Head of caudate nucleus (tissue), 42 donors: ENCODE measurements around the gene LRIG2.
"Not testable (repeated sequence)": the region's sequence is repeated elsewhere in the genome, so short reads cannot be mapped to it uniquely, and the experiment has no call there.

Experiments used
- DNase-seq, 42 donors: peaks; one replicate each; pipeline versions ENCODE4 v3.0.0 to v3.0.0-alpha.2; 2020 to 2021; ENCODE audit warnings: mixed read lengths in 7 of 42
- intact Hi-C: fragments of 100-400 bp; cut with DNase I; formaldehyde crosslinking; loops from one replicate; pipeline ENCODE4 v1.15.0; 2022

The LRIG2 gene

DNA sequence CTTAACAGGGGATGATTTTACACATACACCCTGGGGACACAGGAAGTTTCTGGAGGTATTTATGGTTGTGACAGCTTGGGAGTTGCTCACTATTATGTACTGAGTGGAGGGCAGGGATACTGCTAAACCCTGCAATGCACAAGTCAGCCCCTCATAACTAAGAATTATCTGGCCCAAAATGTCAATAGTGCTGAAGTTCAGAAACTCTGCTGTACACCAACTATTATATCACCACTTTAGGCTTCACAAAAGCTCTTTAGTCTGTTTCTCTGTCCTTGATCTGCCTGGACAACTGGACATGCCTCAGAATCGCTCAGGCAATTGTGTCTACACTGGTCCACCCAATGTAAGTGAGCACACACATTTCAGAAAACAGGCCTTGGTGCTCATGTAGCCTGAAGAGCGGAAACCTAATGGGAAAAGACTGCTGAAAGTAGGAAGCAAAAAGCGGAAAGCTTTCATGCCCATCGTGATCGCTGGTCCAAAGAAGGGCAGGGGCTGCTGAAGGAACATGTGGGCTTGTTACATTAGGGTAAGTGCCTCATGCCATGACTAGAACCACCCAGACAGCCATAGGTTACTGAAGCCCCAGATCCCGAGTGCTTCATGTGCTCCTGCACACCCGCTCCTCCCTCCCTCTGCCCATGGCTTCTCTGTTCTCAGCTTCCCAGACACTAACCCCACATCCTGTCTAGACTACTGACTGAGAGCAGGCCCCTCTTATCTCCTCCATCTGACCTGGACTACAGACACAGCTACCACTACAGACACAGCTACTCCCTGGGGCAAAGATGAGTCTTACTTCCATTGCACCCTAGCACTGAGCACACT, 73.5 kb downstream of the LRIG2 start:
- DNase-seq = no peak
- intact Hi-C loops = no loop called here

- no peak for DNase-seq
- intact Hi-C loops = no loop called here
Observed at GRCh38 chr1:113147073-113147625, 74.2 kb downstream of the LRIG2 start.

- intact Hi-C loops = no loop called here
- DNase-seq = no peak
Observed at GRCh38 chr1:113147826-113148225, 74.8 kb downstream of the LRIG2 start.

DNA sequence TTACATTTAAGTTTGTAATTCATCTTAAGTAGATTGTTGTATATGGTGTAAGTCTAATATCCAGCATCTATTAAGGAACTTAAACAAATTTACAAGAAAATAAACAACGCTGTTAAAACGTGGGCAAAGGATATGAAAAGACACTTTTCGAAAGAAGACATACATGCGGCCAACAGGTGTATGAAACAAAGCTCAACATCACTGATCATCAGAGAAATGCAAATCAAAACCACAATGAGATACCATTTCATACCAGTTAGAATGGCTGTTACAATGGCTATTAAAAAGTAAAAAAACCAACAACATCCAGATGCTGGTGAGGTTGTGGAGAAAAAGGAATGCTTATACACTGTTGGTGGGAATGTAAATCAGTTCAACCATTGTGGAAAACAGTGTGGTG, 77.5 kb downstream of the LRIG2 start:
- intact Hi-C loops, DNase-seq: not testable (repeated sequence)

- intact Hi-C loops = no loop called here
- peak in 17 of 42 donors; percentile 5 to 75 (median 20) for DNase-seq
Observed at GRCh38 chr1:113153116-113153803, 80.3 kb downstream of the LRIG2 start.

- intact Hi-C loops = no loop called here
- no peak for DNase-seq
Observed at GRCh38 chr1:113156368-113156767, 83.4 kb downstream of the LRIG2 start.

DNA sequence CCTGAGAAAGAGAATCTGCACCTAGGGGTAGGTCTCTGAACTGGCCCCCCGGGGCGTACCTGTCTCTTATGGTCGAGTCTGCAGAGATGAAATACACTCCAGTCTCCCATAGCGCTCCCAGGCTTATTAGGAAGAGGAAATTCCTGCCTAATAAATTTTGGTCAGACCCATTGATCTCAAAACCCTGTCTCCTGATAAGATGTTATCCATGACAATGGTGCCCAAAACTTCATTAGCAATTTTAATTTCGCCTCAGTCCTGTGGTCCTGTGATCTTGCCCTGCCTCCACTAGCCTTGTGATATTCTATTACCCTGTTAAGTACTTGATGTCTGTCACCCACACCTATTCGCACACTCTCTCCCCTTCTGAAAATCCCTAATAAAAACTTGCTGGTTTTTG, 85.7 kb downstream of the LRIG2 start:
- DNase-seq, intact Hi-C loops: not testable (repeated sequence)

DNA sequence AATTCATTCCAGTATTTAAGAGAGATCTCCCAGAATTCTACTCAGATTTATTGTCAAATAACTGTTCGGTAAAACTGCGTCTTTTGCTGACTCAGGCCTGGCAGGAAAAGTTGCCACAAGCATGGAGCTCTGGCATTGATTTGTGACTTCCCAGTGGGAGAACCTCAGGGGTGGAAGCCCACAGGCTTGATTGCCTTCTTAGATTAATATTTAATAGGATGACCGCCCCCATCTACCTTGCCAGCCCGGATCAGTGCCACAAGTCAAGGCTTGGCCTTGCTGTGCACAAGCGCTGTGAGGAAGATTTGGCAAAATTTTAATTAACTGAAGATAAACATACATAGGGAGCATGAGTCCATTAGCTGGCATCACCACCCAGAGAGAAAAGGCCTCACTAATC, 93.5 kb downstream of the LRIG2 start:
- intact Hi-C loops = no loop called here
- DNase-seq = no peak

DNA sequence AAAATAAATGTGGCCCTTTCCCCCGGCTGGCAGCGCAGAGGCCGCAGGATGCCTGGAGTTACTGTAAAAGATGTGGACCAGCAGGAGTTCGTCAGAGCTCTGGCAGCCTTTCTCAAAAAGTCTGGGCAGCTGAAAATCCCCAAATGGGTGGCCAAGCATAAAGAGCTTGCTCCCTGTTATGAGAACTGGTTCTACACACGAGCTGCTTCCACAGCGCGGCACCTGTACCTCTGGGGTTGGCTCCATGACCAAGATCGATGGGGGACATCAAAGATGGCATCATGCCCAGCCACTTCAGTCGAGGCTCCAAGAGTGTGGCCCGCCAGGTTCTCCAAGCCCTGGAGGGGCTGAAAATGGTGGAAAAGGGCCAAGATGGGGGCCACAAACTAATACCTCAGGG, 95.9 kb downstream of the LRIG2 start:
- intact Hi-C loops = no loop called here
- no peak for DNase-seq

DNA sequence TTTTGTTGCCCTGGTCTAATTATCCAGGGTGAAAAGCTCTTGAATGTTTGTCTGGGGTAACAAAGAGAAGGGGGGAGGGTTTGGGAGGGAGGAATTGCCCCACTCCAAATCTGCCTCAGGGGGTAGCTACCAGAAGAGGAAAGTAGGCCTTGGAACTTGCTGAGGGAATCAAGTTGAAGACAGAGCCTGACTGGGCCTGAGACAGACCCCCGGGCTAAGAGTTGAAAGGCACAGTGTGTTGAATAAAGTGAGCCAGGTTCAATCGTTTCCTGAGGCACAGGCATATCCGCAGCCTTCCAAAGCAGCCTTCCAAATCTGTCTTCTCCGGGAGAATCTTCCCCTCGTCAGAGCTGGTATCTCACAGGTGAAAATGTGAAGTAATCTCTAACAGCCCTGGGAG, 96.6 kb downstream of the LRIG2 start:
- intact Hi-C loops = no loop called here
- DNase-seq = no peak

DNA sequence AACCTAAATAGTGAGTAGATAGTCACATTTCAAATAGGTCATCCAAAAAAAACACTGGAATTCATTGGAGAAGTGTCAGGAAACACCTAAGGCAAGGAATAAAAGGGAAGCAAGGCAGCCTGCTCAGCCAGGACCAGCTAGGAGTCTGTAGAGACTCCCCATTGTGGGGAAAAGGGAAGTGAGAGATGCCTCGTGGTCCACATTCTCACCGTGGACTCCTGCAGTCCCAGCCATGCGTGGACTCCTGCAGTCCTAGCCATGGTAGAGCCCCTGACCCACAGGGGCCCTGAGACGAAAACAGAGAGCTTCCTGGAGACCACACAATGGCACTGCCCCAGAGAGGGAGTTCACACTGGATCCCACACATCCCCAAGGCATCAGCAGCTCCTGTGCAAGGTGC, 97.5 kb downstream of the LRIG2 start:
- DNase-seq = no peak
- intact Hi-C loops = no loop called here

- no peak for DNase-seq
- intact Hi-C loops = no loop called here
Observed at GRCh38 chr1:113178106-113178505, 105.1 kb downstream of the LRIG2 start.

DNA sequence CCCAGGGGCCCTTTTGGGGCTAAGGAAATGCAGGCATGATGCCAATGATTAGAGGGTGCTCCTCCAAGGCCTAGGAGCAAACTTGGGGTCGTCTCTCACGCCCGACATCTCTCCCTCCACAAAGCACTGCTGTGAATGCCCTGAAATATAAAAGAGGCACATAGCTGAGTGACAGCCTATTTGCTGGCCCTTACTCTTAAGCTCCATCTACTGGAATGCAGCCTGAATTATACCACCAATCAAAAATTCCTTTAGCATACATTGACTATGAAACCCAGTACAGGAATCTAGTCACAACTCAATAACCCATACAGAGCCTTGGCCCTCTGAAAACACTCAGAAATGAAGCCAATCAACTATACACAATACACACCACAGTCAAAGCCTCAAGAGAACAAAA, 105.5 kb downstream of the LRIG2 start:
- no peak for DNase-seq
- intact Hi-C loops = no loop called here
